Left colon (tissue), 2 donors: ENCODE measurements around the gene ZCCHC24. TPM values are rescaled to one million over a fixed set of nuclear protein-coding genes. Genes with fewer than 3 reads are reported as not detected.

ENCODE experiments used
- ATAC-seq: fragments of 200-7000 bp; cut with Tn5 transposase; one replicate; pipeline ENCODE4 v1.9.1; 2020; ENCODE audit warnings: mild to moderate bottlenecking, moderate library complexity
- DNase-seq, 2 donors: peaks; one replicate each; pipeline ENCODE4 v3.0.0-alpha.2; 2020
- intact Hi-C, 2 donors: fragments of 100-400 bp; cut with DNase I in 1 of 2; cut with micrococcal nuclease in 1 of 2; formaldehyde crosslinking; loops; one replicate each; pipeline versions ENCODE4 v1.11.2 to v1.14.0; 2022; cut with DNase I, micrococcal nuclease
- total RNA-seq, 2 donors: library from RNA; stranded (reverse); fragmentation: NEBNext Ultra II Directional; extraction: Animal tissue kit (Norgen Biotek cat#: 25700); gene quantifications; one replicate each; pipeline ENCODE4 v1.2.1, GENCODE V29; 2021
- donor health status: DM: no; HTN: no; CAD: no.
- donor health status: DM: yes; HTN: yes; CAD: no.

ZCCHC24 gene
- total RNA-seq, 2 donors from 2014 or later: 5.3 to 18.4 TPM

- DNase-seq (no peak), ATAC-seq (no peak)
- intact Hi-C loops: no loop called here
Observed at GRCh38 chr10:79361726-79362397, 83.6 kb downstream of the ZCCHC24 start.

GRCh38 chr10:79360499-79361342 is 84.7 kb downstream of the ZCCHC24 start:
- intact Hi-C loops: no loop called here
- ATAC-seq: no peak
- no peak for DNase-seq

- ATAC-seq (no peak), DNase-seq (peak in 1 of 2 donors; percentile 2)
- intact Hi-C loops: no loop called here
Observed at GRCh38 chr10:79359816-79360498, 85.5 kb downstream of the ZCCHC24 start.

- intact Hi-C loops: no loop called here
- ATAC-seq (peak; percentile 96), DNase-seq (peak; percentile 61 to 77)
Observed at GRCh38 chr10:79358811-79359210, 86.6 kb downstream of the ZCCHC24 start.

- intact Hi-C loops: no loop called here
- DNase-seq: no peak
- no peak for ATAC-seq
Observed at GRCh38 chr10:79357180-79357579, 88.2 kb downstream of the ZCCHC24 start.

GRCh38 chr10:79356104-79356503 is 89.3 kb downstream of the ZCCHC24 start:
- DNase-seq: no peak
- intact Hi-C loops: no loop called here
- no peak for ATAC-seq

GRCh38 chr10:79355420-79356017 is 89.9 kb downstream of the ZCCHC24 start:
- ATAC-seq: no peak
- no peak for DNase-seq
- intact Hi-C loops: no loop called here

- intact Hi-C loops: no loop called here
- DNase-seq (no peak), ATAC-seq (no peak)
Observed at GRCh38 chr10:79354615-79355014, 90.8 kb downstream of the ZCCHC24 start.

GRCh38 chr10:79354141-79354540 is 91.3 kb downstream of the ZCCHC24 start:
- DNase-seq: no peak

GRCh38 chr10:79353726-79354125 is 91.7 kb downstream of the ZCCHC24 start:
- DNase-seq (no peak), ATAC-seq (no peak)
- intact Hi-C loops: no loop called here

More at GRCh38 chr10:79354141-79354540, 91.3 kb downstream of the ZCCHC24 start:
- intact Hi-C loops: no loop called here
- ATAC-seq: no peak

- intact Hi-C loops: no loop called here
- no peak for DNase-seq
- no peak for ATAC-seq
Observed at GRCh38 chr10:79353000-79353406, 92.4 kb downstream of the ZCCHC24 start.

- ATAC-seq (no peak), DNase-seq (no peak)
- intact Hi-C loops: no loop called here
Observed at GRCh38 chr10:79352035-79352877, 93.2 kb downstream of the ZCCHC24 start.

- intact Hi-C loops: no loop called here
- ATAC-seq (no peak), DNase-seq (no peak)
Observed at GRCh38 chr10:79351332-79351731, 94.1 kb downstream of the ZCCHC24 start.

- intact Hi-C loops: no loop called here
- no peak for ATAC-seq
- no peak for DNase-seq
Observed at GRCh38 chr10:79350407-79351154, 94.8 kb downstream of the ZCCHC24 start.

- ATAC-seq (no peak), DNase-seq (no peak)
- intact Hi-C loops: no loop called here
Observed at GRCh38 chr10:79349766-79350406, 95.5 kb downstream of the ZCCHC24 start.

GRCh38 chr10:79349072-79349491 is 96.3 kb downstream of the ZCCHC24 start:
- intact Hi-C loops: no loop called here
- DNase-seq (no peak), ATAC-seq (no peak)

GRCh38 chr10:79348640-79348988 is 96.8 kb downstream of the ZCCHC24 start:
- DNase-seq: no peak
- no peak for ATAC-seq
- intact Hi-C loops: no loop called here
